ENCODE data around the gene HRC.

HRC gene

DNA sequence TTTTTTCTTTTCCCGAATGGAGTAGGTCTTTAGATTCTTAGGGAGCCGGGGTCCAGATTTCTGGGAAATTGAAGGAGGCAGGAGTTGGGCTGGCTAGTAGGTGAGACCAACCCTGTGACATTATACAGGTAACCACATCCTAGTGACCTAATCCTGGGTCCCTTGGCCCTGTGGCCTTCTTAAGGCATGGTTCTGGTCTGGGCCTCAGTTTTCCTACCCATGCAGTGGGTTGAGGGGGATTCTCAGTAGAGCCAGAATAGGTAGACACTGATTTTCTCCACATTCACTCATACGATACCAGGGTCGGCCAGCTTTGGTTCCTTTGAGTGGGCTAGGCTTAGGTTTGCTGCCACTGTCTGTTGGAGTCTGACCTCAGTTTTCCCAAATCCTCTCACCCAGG, 28.6 kb downstream of the HRC start:
- TF ChIP-seq, protein P1, sequence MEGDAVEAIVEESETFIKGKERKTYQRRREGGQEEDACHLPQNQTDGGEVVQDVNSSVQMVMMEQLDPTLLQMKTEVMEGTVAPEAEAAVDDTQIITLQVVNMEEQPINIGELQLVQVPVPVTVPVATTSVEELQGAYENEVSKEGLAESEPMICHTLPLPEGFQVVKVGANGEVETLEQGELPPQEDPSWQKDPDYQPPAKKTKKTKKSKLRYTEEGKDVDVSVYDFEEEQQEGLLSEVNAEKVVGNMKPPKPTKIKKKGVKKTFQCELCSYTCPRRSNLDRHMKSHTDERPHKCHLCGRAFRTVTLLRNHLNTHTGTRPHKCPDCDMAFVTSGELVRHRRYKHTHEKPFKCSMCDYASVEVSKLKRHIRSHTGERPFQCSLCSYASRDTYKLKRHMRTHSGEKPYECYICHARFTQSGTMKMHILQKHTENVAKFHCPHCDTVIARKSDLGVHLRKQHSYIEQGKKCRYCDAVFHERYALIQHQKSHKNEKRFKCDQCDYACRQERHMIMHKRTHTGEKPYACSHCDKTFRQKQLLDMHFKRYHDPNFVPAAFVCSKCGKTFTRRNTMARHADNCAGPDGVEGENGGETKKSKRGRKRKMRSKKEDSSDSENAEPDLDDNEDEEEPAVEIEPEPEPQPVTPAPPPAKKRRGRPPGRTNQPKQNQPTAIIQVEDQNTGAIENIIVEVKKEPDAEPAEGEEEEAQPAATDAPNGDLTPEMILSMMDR (IDR thresholded peaks at IDR 0.05), result no peak

DNA sequence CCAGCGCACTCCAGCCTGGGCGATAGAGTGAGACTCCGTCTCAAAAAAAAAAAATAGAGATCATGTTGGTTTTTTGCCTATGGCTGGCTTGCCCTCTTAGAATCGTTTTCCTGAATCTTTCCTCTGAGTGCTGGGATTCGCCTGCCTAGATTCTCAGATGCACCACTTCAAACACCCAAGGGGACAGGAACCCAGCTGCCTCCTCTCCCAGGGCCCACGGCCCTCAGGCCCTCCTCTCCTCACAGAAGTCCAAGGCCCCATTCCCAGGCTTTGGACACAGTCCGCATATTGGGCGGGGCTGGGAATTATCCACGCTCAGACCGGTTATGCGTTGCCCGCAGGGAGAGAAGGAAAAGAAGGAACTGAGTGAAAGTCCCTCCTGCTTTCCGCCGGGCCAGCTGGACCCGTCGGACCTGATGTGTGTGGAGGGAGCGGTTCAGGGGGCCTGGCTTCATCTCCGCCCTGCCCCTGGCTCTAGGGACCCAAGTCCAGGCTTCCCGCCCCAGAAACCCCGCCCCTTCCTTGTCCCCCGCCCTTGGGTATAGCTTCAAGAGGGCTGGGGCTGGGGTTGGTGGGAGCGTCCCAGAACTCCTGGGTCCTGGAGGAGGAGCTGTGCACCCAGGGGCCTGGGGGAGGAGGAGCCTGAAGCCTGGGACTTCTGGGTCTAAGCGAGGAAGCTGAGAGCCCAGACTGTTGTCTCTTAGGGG, 30.0 kb downstream of the HRC start:
- TF ChIP-seq, protein P1 (IDR thresholded peaks at IDR 0.05), result no peak

GRCh38 chr19:49120868-49121267, 34.3 kb downstream of the HRC start:
- TF ChIP-seq, protein P1 (IDR thresholded peaks at IDR 0.05), result no peak

- TF ChIP-seq, protein P1 (IDR thresholded peaks at IDR 0.05), result no peak
Measured at GRCh38 chr19:49120325-49120683, 34.9 kb downstream of the HRC start.

GRCh38 chr19:49119411-49120324, 35.5 kb downstream of the HRC start, which contains the start of gene PPFIA3:
TSS of gene PPFIA3 (plus strand) at chr19:49119544. CDS start at chr19:49127874, 8,330 bp downstream.
- TF ChIP-seq, protein P1 (IDR thresholded peaks at IDR 0.05), result no peak

DNA sequence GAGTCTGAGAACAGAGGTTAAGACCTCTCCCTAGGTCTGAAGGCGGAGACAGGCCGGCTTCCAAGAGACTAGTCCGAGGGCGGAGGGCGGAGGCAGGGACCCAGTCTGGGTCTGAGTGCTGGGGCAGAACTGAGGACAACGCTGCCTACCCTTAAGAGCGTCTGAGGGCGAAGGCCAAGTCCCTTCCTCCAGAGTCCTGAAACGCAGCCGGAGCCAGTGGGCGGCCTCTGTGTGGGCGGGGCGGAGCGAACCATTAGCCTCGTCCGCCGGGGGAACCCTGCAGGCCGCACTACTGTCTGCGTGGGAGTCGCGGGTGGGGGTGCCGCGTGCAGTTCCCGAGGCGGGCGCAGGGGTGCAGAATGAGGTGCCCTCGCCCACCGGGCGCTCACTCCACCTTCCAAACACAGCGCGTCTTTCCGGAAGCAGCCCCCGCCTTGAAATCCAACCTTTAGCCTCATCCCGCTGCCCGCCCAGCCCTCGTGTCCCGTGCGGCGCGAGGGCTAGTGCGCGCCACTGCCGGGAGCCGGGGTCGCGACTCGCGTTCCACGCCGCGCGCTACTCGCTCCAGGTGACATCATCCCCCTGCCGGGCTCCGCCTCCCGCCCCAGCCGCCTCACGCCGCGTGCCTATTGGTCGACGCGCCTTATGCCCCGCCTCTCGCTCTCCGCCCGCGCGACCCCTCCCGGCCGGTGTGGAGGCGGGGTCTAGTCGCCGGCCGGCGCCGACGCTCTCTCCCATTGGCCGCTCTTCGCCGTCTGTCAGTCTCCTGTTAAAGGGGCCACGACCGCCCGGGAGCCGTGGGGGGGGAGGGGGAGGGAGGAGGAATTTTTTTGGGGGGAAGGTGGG, 36.4 kb downstream of the HRC start, which contains the start of gene C19orf73:
Gene C19orf73 (minus strand): TSS at position 579 of the 846 bp plus-strand sequence. CDS start 121 bp downstream, at position 458.
- TF ChIP-seq, protein P1 (IDR thresholded peaks at IDR 0.05), result no peak
